ENCODE results near the gene CUBN. TPM values are rescaled to one million over a fixed set of nuclear protein-coding genes. Genes with fewer than 3 reads are reported as not detected.

CUBN gene
- total RNA-seq = 1.9 and 2.2 TPM in 2 replicates

GRCh38 chr10:17129741-17130140 lies at the start of gene CUBN:
Gene CUBN, minus strand, starts transcription at chr10:17129811. Its CDS starts 46 bp downstream, at chr10:17129765.

GRCh38 chr10:16817125-16818019 lies 312.2 kb downstream of the CUBN start, which contains the start of gene RSU1:
Gene RSU1, minus strand, starts transcription at chr10:16817424. Its CDS starts 343 bp downstream, at chr10:16817081.

Other genes starting within 250 kb of the CUBN start
- gene TRDMT1, start 71.9 kb upstream of the CUBN start, total RNA-seq = 3.8 and 5.1 TPM in 2 replicates
- gene VIM, start 98.4 kb upstream of the CUBN start, total RNA-seq = 6,614 and 7,820 TPM in 2 replicates

All from bronchial smooth muscle cell (primary cell).